GM19467 (cell line): ENCODE data around the gene CA12.

Source experiments
- ATAC-seq: cut with Tn5 transposase; IDR thresholded peaks from one replicate; pipeline ENCODE4 v1.9.1; 2021; ENCODE audit warnings: mild to moderate bottlenecking, moderate library complexity; ENCODE audit not compliant: unreplicated experiment

Gene CA12

DNA sequence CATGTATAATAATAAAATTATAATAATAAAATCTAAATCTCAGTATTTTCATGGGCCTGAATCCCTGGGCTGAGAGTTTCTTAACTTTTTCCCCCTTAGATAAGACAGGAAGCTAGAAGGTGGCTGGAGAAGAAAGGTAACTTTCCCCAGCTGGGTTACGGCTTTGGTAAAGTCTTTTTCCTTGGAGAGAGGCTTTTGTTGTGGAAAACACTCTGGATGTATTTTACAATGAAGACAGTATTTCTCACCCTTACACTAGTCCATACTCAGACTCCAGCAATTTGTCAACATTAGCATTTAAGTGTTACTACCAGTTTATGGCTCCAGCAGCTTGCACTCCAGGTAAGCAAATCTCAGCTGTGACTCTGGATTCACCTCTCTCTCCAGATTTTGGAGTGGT, 69.4 kb downstream of the CA12 start:
- ATAC-seq, result no peak

GRCh38 chr15:63310646-63311045, 71.0 kb downstream of the CA12 start:
- no peak for ATAC-seq

DNA sequence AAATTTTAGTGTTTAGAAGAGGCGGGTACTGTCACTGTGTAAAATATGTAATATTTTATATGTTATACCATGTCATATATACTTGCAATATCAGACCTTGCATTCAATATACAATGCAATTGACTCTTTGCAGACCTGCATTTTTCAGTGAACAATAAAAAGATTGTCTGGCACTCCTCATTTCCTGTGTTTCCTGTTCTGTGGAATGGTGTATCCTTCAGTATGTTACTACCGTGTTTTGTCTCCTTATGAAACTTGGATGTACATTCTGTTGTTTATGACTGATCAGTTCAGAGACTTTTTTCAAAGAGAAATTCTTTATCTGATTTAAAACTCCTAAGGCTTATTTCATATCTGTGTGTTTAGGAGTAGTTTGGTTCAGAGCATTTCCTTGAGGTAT, 72.7 kb downstream of the CA12 start:
- no peak for ATAC-seq

DNA sequence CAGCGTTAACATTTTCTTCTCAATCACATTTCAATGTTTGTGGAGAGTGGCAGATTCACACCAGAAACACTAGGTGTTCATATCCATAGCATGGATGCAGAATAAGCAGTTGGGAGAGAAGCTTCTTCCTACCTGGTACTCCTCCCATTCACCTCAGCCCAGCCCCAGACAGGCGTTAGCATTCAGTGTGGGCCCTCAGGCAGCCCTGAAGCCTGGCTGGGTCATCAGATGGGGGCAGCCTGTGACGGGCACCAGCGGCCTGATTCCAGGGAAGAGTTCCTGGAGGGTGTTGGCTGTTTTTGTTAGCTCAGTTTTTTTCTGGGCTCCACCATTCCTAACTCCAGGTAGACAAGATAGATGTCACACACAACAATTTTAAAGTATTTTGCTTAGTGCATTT, 73.2 kb downstream of the CA12 start:
- ATAC-seq, result no peak

GRCh38 chr15:63306492-63307073, 75.1 kb downstream of the CA12 start:
- ATAC-seq, result no peak

DNA sequence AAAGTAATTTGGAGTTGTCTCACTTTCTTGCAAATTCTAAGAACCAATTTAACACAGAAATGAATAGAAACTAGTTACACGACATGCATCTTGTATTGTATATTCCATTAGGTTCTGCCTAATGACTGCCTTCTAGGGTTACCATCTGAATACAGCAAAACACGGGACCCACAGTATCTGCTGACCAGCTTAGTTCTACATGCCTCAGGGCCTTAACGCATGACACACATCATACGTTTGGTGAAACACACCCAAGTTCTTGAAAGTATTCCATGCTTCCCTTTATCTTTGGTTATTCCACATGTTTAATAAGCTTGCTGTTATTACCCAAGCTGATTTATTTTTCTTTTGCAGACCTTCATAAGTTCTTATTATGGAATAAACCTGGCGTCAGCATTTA, 76.4 kb downstream of the CA12 start:
- ATAC-seq, result no peak

- no peak for ATAC-seq
These were observed 80.6 kb downstream of the CA12 start for GRCh38 chr15:63301088-63301487.

- no peak for ATAC-seq
These were observed 81.6 kb downstream of the CA12 start for GRCh38 chr15:63299943-63300575.

GRCh38 chr15:63296195-63296594, 85.5 kb downstream of the CA12 start:
- ATAC-seq, result no peak

- no peak for ATAC-seq
These were observed 86.3 kb downstream of the CA12 start for GRCh38 chr15:63295341-63295740.

DNA sequence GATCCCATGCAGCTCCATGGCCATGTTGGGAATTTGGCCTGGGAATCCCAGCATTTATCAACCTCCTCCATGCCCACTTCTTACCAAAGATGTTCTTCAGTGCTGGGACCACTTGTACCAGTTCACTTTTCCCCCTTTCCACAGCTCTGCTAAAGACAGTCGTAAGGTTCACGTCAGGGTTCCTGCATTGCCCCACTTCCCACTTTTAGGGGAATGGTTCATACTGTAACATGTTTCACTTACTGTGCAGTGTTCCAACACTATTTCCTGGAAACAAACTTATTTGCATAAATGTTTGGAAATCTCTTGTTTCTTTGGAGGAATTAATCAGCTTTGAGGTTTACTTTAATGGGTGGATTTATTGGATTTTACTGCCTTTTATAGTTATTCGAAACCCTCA, 87.3 kb downstream of the CA12 start:
- no peak for ATAC-seq

- ATAC-seq, result no peak
These were observed 88.9 kb downstream of the CA12 start for GRCh38 chr15:63292771-63293170.

DNA sequence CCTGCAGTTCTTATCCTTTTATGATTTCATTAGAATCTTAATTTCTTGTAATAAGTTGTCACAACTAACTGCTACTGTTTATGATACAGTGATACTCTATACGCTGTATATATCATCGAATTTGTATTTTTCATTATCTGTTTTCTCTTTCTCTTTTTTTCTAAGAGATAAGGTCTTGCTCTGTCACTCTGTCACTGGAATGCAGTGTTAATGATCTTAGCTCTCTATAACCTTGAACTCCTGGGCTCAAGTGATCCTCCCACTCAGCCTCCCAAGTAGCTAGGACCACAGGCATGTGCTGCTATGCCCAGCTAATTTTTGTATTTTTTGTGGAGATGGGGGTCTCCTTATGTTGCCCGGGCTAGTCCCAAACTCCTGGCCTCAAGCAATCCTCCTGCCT, 89.4 kb downstream of the CA12 start:
- ATAC-seq, result no peak

DNA sequence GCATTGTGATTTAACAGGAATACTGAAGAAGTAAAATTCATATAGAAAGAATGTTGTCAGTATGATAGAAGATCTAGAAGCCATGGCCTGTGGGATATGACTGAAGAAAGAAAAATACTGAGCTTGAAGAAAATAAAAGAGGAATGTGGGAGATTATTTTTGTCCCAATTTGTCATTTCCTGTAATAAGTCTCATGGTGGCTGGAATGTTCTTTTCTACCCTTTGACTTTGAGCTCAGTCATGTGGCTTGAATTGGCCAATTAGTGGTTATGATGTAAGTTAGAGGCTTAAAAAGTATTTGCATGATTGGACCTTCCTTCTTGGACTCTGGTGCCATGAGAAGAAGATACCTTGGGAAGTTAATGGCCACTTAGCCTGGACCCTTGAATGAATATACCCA, 90.1 kb downstream of the CA12 start:
- ATAC-seq, result no peak

GRCh38 chr15:63288778-63289378, 92.8 kb downstream of the CA12 start:
- ATAC-seq, result no peak

DNA sequence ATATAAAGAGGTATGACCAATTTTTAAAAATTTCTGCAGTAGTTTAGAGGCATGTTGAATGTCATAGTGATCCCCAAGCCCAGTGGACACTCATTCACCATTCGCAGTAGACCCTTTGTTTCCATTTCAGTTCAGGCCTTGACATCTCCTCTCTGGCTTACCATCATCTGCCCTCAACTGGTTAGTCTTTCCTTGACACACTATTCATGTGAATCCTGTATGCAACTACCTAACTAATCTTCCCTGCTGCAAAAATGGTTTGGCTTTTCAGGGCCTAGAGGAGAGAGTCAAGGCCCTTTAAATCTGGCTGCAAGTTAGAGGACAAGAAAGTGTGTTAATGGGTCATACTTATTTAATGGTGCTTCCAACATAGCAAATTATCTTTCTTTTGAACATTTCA, 93.3 kb downstream of the CA12 start:
- no peak for ATAC-seq

DNA sequence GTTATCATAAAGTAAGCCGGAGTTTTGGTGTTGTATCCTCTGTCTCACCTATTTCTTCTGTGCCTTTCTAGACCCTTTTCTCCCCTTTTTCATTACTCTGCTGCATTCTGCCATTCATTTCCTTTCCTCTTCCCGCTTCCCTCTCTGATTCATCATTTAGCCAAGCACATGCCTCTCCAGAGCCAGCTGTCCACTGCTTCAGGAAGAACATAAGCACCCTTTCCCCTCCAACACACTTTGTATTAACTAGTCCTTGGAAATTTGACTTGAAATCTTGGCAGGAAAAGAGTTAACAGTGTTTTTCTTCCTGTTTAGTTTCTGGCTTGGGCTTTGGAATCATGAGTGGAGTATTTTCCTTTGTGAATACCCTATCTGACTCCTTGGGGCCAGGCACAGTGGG, 94.5 kb downstream of the CA12 start:
- no peak for ATAC-seq

GRCh38 chr15:63284335-63284734, 97.3 kb downstream of the CA12 start:
- no peak for ATAC-seq

DNA sequence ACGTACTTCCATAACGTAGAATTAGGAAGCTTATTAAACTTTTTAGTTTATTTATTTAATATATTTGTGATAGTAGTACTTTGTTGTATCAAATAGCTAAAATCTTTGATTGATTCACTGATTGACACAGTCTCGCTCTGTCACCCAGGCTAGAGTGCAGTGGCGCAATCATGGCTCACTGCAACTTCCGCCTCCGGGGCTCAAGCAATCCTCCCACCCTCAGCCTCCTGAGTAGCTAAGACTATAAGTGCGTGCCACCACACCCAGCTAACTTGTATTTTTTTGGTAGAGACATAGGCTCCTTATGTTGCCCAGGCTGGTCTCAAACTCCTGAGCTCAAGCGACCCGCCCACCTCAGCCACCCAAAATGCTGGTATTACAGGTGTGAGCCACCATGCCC, 98.5 kb downstream of the CA12 start:
- no peak for ATAC-seq

- ATAC-seq, result no peak
These were observed 103.7 kb downstream of the CA12 start for GRCh38 chr15:63277893-63278456.

DNA sequence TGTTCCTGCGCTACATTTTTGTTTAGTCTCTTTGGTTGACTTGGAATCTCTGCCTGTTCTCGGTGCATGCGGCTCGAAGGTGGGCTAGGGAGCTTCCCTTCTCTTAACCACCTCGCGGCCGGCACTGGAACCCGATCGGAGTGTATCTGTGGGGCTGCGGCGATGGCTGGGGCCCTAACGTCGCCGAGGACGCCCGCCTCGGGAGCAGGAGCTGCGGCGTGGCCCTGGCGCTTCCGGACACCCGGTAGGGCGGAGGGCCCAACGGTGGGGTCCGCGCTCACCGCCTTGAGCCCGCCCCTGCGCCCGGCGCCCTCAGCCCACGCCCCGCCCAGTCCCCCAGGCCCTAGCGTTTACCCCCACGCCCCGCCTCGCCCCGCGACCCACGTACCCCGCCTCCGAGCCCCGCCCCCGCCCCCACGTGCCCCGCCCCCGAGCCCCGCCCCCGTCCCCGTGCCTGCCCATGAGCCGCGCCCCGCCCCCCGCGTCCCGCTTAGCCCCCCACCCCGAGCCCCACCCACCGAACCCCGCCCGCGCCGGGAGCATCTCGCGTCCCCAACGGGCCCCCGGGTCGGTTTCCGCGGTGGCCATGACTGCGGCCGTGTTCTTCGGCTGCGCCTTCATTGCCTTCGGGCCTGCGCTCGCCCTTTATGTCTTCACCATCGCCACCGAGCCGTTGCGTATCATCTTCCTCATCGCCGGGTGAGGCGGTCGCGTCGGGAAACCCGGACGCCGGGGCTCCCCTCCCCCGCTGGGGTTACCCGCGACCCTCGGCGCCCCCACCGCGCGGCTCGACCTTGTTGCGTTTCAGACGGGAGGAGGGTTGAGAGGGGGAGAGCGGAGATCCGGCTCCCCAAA, 104.4 kb downstream of the CA12 start, which contains the start of gene APH1B:
Gene APH1B (plus strand): TSS at position 568 of the 855 bp plus-strand sequence. CDS start 19 bp downstream, at position 587.
- peak; percentile 71 for ATAC-seq
